ENCODE results near the gene STK31.
"Not testable (repeated sequence)": the region's sequence is repeated elsewhere in the genome, so short reads cannot be mapped to it uniquely, and the experiment has no call there.

STK31 gene

DNA sequence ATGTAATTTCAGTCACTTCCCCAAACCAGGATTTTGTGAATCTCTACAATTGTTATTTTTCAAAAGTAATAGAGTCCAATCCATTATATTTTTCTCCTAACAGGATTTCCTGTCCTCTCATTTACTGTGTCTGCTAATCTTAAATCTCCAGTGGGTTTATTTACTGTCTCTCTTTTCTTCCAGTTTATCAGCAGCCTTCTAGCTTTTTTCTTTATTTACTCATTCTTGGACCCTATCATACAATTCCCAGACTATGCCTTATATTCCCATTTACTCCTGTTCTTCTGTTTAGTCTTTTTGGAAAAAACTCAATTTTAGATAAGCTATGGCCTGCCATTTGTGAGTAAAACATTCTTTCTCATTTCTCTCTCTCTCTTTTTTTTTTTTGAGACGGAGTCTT lies 94.7 kb downstream of the STK31 start:
- TF ChIP-seq, protein P1, sequence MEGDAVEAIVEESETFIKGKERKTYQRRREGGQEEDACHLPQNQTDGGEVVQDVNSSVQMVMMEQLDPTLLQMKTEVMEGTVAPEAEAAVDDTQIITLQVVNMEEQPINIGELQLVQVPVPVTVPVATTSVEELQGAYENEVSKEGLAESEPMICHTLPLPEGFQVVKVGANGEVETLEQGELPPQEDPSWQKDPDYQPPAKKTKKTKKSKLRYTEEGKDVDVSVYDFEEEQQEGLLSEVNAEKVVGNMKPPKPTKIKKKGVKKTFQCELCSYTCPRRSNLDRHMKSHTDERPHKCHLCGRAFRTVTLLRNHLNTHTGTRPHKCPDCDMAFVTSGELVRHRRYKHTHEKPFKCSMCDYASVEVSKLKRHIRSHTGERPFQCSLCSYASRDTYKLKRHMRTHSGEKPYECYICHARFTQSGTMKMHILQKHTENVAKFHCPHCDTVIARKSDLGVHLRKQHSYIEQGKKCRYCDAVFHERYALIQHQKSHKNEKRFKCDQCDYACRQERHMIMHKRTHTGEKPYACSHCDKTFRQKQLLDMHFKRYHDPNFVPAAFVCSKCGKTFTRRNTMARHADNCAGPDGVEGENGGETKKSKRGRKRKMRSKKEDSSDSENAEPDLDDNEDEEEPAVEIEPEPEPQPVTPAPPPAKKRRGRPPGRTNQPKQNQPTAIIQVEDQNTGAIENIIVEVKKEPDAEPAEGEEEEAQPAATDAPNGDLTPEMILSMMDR (IDR thresholded peaks at IDR 0.05; ENCODE audit: low read depth, low read length), result no peak
- no peak overlapping the region for H3K4me3 ChIP-seq (ENCODE audit: low read depth, low read length)

DNA sequence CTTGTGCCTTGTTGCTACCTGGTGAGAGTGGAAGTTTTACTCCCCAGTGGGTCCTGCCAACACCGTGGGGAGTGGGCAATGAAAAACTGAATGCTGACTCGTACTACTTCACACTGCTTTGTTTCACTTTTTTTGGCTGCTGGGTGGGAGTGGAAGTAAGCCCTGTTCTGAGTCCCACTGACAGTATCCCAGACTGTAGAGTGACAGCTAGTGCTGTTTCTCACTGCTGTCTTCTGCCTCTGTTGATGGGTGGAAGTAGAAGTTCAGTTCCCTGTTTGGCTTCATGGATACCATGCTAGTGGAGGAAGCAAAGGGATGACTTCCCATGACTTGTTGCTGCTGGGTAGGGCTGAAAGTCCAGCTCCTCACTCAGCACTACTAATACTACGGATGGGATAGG lies 98.4 kb downstream of the STK31 start:
- no peak overlapping the region for H3K4me3 ChIP-seq (ENCODE audit: low read depth, low read length)
- TF ChIP-seq, protein P1 (IDR thresholded peaks at IDR 0.05; ENCODE audit: low read depth, low read length), result no peak

DNA sequence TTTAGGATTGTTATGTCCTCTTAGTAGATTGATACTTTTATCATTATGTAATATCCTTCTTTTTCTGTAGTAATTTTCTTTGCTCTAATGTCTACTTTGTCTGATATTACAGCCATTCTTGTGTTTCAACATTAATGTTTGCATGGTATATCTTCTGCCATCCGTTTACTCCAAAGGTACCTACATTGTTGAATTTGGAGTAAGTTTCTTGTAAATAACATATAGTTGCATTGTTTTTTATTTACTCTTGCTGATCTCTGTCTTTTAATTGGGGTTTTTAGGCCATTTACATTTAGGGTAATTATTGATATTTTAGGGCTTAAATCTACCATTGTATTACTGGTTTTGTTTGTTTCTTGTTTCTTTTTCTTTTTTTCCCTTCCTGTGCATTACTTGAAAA lies 100.1 kb downstream of the STK31 start:
- H3K4me3 ChIP-seq (ENCODE audit: low read depth, low read length), result no peak overlapping the region
- TF ChIP-seq, protein P1 (IDR thresholded peaks at IDR 0.05; ENCODE audit: low read depth, low read length), result no peak

DNA sequence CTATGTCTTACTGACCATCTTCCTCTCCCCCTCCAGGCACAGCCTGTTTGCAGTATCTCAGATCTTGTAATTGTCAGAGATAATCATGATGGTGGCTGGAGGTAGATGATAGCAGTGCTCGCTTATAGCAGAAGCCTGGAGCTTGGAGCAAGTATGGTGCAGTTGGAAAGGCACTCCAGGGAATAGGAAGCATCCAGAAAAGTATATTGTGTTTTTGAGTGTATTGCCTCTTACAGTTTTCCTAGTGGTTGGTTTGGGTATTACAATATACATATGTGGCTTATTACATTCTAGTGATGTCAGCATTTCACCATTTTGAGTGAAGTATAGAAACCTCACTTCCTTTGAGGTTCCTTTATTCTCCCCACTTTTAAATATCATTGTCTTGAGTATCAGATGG lies 101.5 kb downstream of the STK31 start:
- TF ChIP-seq, protein P1 (IDR thresholded peaks at IDR 0.05; ENCODE audit: low read depth, low read length), result peak; percentile 40
- no peak overlapping the region for H3K4me3 ChIP-seq (ENCODE audit: low read depth, low read length)

DNA sequence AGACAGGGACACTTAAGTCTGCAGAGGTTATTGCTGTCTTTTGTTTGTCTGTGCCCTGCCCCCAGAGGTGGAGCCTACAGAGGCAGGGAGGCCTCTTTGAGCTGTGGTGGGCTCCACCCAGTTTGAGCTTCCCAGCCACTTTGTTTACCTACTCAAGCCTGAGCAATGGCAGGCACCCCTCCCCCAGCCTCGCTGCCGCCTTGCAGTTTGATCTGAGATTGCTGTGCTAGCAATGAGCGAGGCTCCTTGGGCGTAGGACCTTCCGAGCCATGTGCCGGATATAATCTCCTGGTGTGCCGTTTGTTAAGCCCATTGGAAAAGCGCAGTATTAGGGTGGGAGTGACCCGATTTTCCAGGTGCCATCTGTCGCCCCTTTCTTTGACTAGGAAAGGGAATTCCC lies 118.1 kb downstream of the STK31 start:
- not testable (repeated sequence) for H3K4me3 ChIP-seq (ENCODE audit: low read depth, low read length)

DNA sequence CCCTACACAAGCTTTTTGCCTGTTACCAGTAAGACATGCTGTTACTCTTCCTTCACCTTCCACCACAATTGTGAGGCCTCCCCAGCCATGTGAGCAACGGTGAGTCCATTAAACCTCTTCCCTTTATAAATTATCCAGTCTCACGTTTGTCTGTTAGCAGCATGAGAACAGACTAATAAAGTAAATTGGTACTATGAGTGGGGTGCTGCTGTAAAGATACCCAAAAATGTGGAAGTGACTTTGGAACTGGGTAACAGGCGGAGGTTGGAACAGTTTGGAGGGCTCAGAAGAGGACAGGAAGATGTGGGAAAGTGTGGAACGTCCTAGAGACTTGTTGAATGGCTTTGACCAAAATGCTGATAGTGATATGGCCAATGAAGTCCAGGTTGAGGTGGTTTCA lies 122.7 kb downstream of the STK31 start:
- H3K4me3 ChIP-seq (ENCODE audit: low read depth, low read length), result not testable (repeated sequence)

DNA sequence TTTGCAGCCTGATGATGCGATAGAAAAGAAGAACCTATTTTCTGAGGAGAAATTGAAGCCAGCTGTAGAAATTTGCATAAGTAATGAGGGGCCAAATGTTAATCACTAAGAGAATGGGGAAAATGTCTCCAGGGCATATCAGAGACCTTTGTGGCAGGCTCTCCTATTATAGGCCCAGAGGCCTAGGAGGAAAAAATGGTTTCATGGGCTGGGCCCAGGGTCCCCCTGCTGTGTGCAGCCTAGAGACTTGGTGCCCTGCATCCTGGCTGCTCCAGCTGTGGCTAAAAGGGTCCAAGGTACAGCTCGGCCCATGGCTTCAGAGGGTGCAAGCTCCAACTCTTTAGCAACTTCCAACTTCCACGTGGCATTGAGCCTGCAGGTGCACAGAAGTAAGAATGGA lies 123.4 kb downstream of the STK31 start:
- TF ChIP-seq, protein P1 (IDR thresholded peaks at IDR 0.05; ENCODE audit: low read depth, low read length), result no peak
- H3K4me3 ChIP-seq (ENCODE audit: low read depth, low read length), result no peak overlapping the region

DNA sequence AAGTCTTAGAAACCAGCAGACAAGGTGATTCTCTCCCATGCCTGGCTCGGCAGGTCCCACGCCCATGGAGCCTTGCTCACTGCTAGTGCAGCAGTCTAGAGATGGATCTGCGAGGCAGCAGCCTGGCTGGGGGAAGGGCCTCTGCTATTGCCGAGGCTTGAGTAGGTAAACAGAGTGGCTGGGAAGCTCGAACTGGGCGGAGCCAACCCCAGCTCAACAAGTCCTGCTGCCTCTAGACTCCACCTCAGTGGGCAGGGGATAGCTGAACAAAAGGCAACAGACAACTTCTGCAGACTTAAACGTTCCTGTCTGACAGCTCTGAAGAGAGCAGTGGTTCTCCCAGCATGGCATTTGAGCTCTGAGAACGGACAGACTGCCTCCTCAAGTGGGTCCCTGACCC lies 134.8 kb downstream of the STK31 start:
- H3K4me3 ChIP-seq (ENCODE audit: low read depth, low read length), result not testable (repeated sequence)

DNA sequence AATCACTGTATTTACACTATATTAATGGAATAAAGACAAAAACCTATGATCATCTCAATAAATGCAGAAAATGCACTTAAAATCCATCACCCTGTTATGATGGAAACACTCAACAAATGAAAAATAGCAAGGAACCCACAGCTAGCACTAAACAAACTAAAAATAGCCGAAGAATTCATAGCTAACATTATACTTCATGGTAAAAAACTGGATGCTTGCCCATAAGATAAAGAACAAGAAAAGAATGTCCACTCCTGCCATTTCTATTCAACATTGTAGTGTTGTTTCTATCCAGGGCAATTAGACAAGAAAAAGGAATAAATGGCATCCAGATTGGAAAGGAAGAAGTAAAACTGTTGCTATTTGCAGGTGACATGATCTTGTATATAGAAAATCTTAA lies 142.1 kb downstream of the STK31 start:
- TF ChIP-seq, protein P1 (IDR thresholded peaks at IDR 0.05; ENCODE audit: low read depth, low read length), result no peak
- H3K4me3 ChIP-seq (ENCODE audit: low read depth, low read length), result no peak overlapping the region
